CD14-positive monocyte (primary cell): ENCODE data around the gene APOB. TPM values are rescaled to one million over a fixed set of nuclear protein-coding genes. Genes with fewer than 3 reads are reported as not detected.

Experiments
- DNase-seq, 3 donors: peaks; one replicate each; pipeline ENCODE4 v3.0.0-alpha.2; 2011 to 2022
- H2AFZ ChIP-seq: 2 replicates; pipeline ENCODE4 v1.6.0; 2012; ENCODE audit warnings: mild to moderate bottlenecking, low read depth, low read length, inconsistent platforms; ENCODE audit not compliant: insufficient read depth, poor library complexity, severe bottlenecking
- H3K27ac ChIP-seq, 2 donors: 1 replicate in 1 of 2; 2 replicates in 1 of 2; pipeline ENCODE4 v1.5.1; 2012 to 2013; ENCODE audit warnings: low read length in 2 of 2, control low read depth in 1 of 2, inconsistent platforms in 1 of 2, low read depth in 1 of 2, mild to moderate bottlenecking in 1 of 2
- H3K27me3 ChIP-seq, 2 donors: one replicate each; pipeline versions ENCODE4 v1.6.0 to v1.6.1; 2011 to 2013; ENCODE audit warnings: low read length in 2 of 2; ENCODE audit not compliant: control insufficient read depth in 2 of 2, insufficient read depth in 2 of 2
- H3K36me3 ChIP-seq, 2 donors: replicated peaks in 1 of 2; 1 replicate in 1 of 2; 2 replicates in 1 of 2; pipeline versions ENCODE4 v1.5.1 to v1.6.1; 2012 to 2013; ENCODE audit warnings: low read length in 2 of 2, control low read depth in 1 of 2, inconsistent platforms in 1 of 2, mild to moderate bottlenecking in 1 of 2; ENCODE audit not compliant: insufficient read depth in 2 of 2, control insufficient read depth in 1 of 2
- H3K4me1 ChIP-seq, 2 donors: 1 replicate in 1 of 2; 2 replicates in 1 of 2; pipeline versions ENCODE4 v1.5.1 to v1.6.1; 2012 to 2013; ENCODE audit warnings: low read length in 2 of 2, control low read depth in 1 of 2, inconsistent platforms in 1 of 2, mild to moderate bottlenecking in 1 of 2, moderate library complexity in 1 of 2; ENCODE audit not compliant: insufficient read depth in 2 of 2, control insufficient read depth in 1 of 2
- H3K4me2 ChIP-seq: replicated peaks from 2 replicates; pipeline ENCODE3; 2012; ENCODE audit warnings: low read length, moderate library complexity, mild to moderate bottlenecking; ENCODE audit not compliant: poor library complexity, severe bottlenecking; ENCODE audit errors: extremely low read depth
- H3K4me3 ChIP-seq, 3 experiments: fragments of 200-600 bp in 1 of 3; sonication (generic) in 1 of 3; replicated peaks in 1 of 3; 1 replicate in 2 of 3; 2 replicates in 1 of 3; pipeline ENCODE4 v1.5.1; 2011 to 2013; ENCODE audit warnings: low read length in 3 of 3, mild to moderate bottlenecking in 3 of 3, control low read depth in 2 of 3, low read depth in 2 of 3, inconsistent platforms in 1 of 3, moderate library complexity in 1 of 3
- H3K79me2 ChIP-seq: 2 replicates; pipeline ENCODE4 v1.6.0; 2012; ENCODE audit warnings: mild to moderate bottlenecking, control low read depth, inconsistent platforms, low read length, moderate library complexity; ENCODE audit not compliant: insufficient read depth
- H3K9ac ChIP-seq: 2 replicates; pipeline ENCODE4 v1.6.0; 2017; ENCODE audit warnings: low read length, mild to moderate bottlenecking; ENCODE audit not compliant: insufficient read depth, poor library complexity, severe bottlenecking
- H3K9me3 ChIP-seq, 2 donors: replicated peaks in 1 of 2; 1 replicate in 1 of 2; 2 replicates in 1 of 2; pipeline versions ENCODE4 v1.5.1 to v1.6.1; 2012 to 2013; ENCODE audit warnings: low read length in 2 of 2, control low read depth in 1 of 2; ENCODE audit not compliant: control insufficient read depth in 1 of 2, insufficient read depth in 1 of 2
- H4K20me1 ChIP-seq: 2 replicates; pipeline ENCODE4 v1.6.0; 2012; ENCODE audit warnings: mild to moderate bottlenecking, low read length, control low read depth, moderate library complexity; ENCODE audit not compliant: insufficient read depth
- H3K27ac Mint-ChIP-seq, 7 donors: one replicate each; pipeline ENCODE4 v1.8.0; 2020; ENCODE audit warnings: mild to moderate bottlenecking in 7 of 7, mixed read lengths in 7 of 7, moderate library complexity in 6 of 7, inconsistent platforms in 2 of 7
- H3K27me3 Mint-ChIP-seq, 3 donors: one replicate each; pipeline ENCODE4 v1.8.0; 2021 to 2022; ENCODE audit warnings: low read depth in 3 of 3, mild to moderate bottlenecking in 3 of 3, mixed read lengths in 3 of 3, moderate library complexity in 3 of 3, inconsistent platforms in 1 of 3
- H3K36me3 Mint-ChIP-seq, 2 donors: one replicate each; pipeline ENCODE4 v1.8.0; 2020; ENCODE audit warnings: mixed read lengths in 2 of 2, inconsistent platforms in 1 of 2, mild to moderate bottlenecking in 1 of 2
- H3K4me1 Mint-ChIP-seq: one replicate; pipeline ENCODE4 v1.8.0; 2020; ENCODE audit warnings: mild to moderate bottlenecking, mixed read lengths
- H3K4me3 Mint-ChIP-seq, 2 donors: one replicate each; pipeline ENCODE4 v1.8.0; 2020; ENCODE audit warnings: mild to moderate bottlenecking in 2 of 2, mixed read lengths in 2 of 2, moderate library complexity in 1 of 2
- H3K9me3 Mint-ChIP-seq, 7 donors: one replicate each; pipeline ENCODE4 v1.8.0; 2020 to 2022; ENCODE audit warnings: mixed read lengths in 7 of 7, mild to moderate bottlenecking in 6 of 7, moderate library complexity in 6 of 7, inconsistent platforms in 2 of 7
- CTCF ChIP-seq: fragments of 200-600 bp; IDR thresholded peaks from one replicate; pipeline ENCODE4 v1.8.0; 2022; ENCODE audit warnings: antibody characterized with exemption, mild to moderate bottlenecking
- WGBS: methylation state at CpG from one replicate; pipeline ENCODE4 v1.1.5; 2013; ENCODE audit warnings: missing lambda C conversion rate; ENCODE audit not compliant: insufficient coverage; 5-methylcytosine and 5-hydroxymethylcytosine counted together
- intact Hi-C, 2 donors: fragments of 100-400 bp; cut with micrococcal nuclease; formaldehyde crosslinking; loops; one replicate each; pipeline versions ENCODE4 v1.15.0 to v1.15.1; 2023
- polyA plus RNA-seq, 3 donors: library from polyadenylated mRNA; depleted of rRNA in 1 of 3; unstranded in 2 of 3; stranded (reverse) in 1 of 3; fragments of 300-500 nt in 2 of 3; fragments of >200 nt in 1 of 3; fragmentation: Illumina TruSeq in 2 of 3; gene quantifications; 1 replicate in 2 of 3; 2 replicates in 1 of 3; pipeline ENCODE4 v1.2.3, GENCODE V29; 2012 to 2021

APOB gene
- polyA plus RNA-seq, 3 donors, result 0.02 TPM; not detected in 2

- Mint-ChIP-seq H3K4me3 (no peak overlapping the region), H3K27me3 (peaks cover 0 to 2% (median 0%) of the 10 kb centered on the region in 3 donors), H3K36me3 (no peaks in the 10 kb centered on the region), H3K27ac (no peak overlapping the region), H3K9me3 (peaks cover 0 to 6% (median 0%) of the 10 kb centered on the region in 7 donors), H3K4me1 (no peaks in the 10 kb centered on the region)
- Histone ChIP-seq H4K20me1 (no peaks in the 10 kb centered on the region), H3K36me3 (no peaks in the 10 kb centered on the region), H3K4me1 (no peaks in the 10 kb centered on the region), H3K4me2 (no peak overlapping the region), H3K9me3 (no peaks in the 10 kb centered on the region), H3K9ac (no peak overlapping the region), H2AFZ (no peak overlapping the region), H3K27ac (no peak overlapping the region), H3K27me3 (no peaks in the 10 kb centered on the region), H3K4me3 (no peak overlapping the region), H3K79me2 (no peaks in the 10 kb centered on the region)
- no CpG with 5 or more reads among the region's 3 CpGs for WGBS
- TF ChIP-seq CTCF, result no peak
- no peak for DNase-seq
- intact Hi-C loops, result no loop called here
These were observed 48.5 kb upstream of the APOB start for GRCh38 chr2:21092308-21092869.

GRCh38 chr2:21084401-21084800 is 40.5 kb upstream of the APOB start:
- H3K9me3 Mint-ChIP-seq, result peaks cover 0 to 5% (median 2%) of the 10 kb centered on the region in 7 donors
- no peak for TF ChIP-seq CTCF
- H3K9ac ChIP-seq, result no peak overlapping the region
- H3K4me1 Mint-ChIP-seq, result no peaks in the 10 kb centered on the region
- H3K36me3 Mint-ChIP-seq, result no peaks in the 10 kb centered on the region
- H3K36me3 ChIP-seq, result no peaks in the 10 kb centered on the region
- H4K20me1 ChIP-seq, result no peaks in the 10 kb centered on the region
- no peak overlapping the region for H2AFZ ChIP-seq
- no peak overlapping the region for H3K4me2 ChIP-seq
- H3K9me3 ChIP-seq, result no peaks in the 10 kb centered on the region
- no peak overlapping the region for H3K4me3 Mint-ChIP-seq
- no peaks in the 10 kb centered on the region for H3K79me2 ChIP-seq
- H3K4me3 ChIP-seq, result no peak overlapping the region
- no peak overlapping the region for H3K27ac Mint-ChIP-seq
- no peaks in the 10 kb centered on the region for H3K27me3 Mint-ChIP-seq
- no peak for DNase-seq
- no CpG with 5 or more reads among the region's 4 CpGs for WGBS
- H3K27me3 ChIP-seq, result no peaks in the 10 kb centered on the region
- H3K27ac ChIP-seq, result no peak overlapping the region
- intact Hi-C loops, result no loop called here
- no peaks in the 10 kb centered on the region for H3K4me1 ChIP-seq
